ENCODE measurements around the gene RNF113B. TPM values are rescaled to one million over a fixed set of nuclear protein-coding genes. Genes with fewer than 3 reads are reported as not detected.

Gene RNF113B
- polyA plus RNA-seq, 3 donors: not detected

GRCh38 chr13:98182153-98182552 lies 5.1 kb upstream of the RNF113B start:
- DNase-seq (ENCODE audit: extremely low read depth in 1 of 11, low read depth in 9 of 11, low spot score in 4 of 11): no peak

GRCh38 chr13:98181111-98181815 lies 4.2 kb upstream of the RNF113B start:
- no peak for DNase-seq (ENCODE audit: extremely low read depth in 1 of 11, low read depth in 9 of 11, low spot score in 4 of 11)

DNA sequence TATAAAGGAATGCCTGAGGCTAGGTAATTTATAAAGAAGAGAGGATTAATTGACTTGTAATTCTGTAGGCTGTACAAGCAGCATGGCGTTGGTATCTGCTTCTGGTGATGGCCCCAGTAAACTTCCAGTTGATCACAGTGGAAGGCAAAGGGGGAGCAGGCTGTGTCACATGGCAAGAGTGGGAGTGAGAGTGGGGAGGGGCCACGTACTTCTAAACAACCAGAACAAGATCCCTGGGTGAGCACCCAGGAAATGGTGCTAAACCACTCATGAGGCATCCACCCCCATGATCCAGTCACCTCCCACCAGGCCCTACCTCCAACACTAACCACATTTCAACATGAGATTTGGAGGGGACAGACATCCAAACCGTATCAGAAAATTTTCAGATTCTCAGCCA lies 3.0 kb upstream of the RNF113B start:
- DNase-seq (ENCODE audit: extremely low read depth in 1 of 11, low read depth in 9 of 11, low spot score in 4 of 11): no peak

- no peak for DNase-seq (ENCODE audit: extremely low read depth in 1 of 11, low read depth in 9 of 11, low spot score in 4 of 11)
Measured at GRCh38 chr13:98175823-98176222, 1.2 kb downstream of the RNF113B start.

GRCh38 chr13:98175043-98175442 lies 2.0 kb downstream of the RNF113B start:
- no peak for DNase-seq (ENCODE audit: extremely low read depth in 1 of 11, low read depth in 9 of 11, low spot score in 4 of 11)

GRCh38 chr13:98174307-98174706 lies 2.8 kb downstream of the RNF113B start:
- no peak for DNase-seq (ENCODE audit: extremely low read depth in 1 of 11, low read depth in 9 of 11, low spot score in 4 of 11)

DNA sequence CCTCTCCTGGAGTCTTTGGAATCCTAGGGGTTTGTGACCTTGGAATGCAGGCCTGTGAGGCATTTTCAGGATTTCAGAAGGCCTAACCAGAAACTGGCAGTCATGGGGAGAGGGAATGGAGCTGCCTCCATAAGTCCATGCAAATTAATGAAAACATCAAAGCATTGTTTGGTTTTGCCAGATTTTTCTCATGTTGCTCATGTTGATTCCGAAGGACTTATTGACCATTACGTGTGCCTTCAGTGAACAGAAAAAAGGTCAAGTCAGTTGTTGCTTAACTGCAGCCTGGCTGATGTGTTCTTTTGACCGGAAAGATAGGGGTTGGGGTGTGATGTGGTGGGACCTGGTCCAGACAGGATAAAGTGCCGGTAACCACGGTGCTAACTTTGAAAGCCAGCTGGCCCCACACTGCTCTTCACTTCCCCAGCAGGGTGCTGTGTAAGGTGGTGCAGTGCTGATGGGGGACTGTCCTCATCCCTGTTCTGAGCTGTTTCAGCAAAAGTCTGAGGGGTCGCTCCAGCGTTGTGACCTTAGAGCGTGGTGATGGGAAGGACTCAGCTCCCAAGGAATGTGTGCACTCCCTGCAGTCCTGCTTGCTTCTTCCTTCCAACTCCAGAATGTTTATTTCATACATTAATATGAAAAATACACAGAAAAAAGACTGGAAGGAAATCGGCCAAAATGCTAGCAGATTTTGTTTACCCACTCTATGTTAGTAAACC lies 3.5 kb downstream of the RNF113B start:
- no peak for DNase-seq (ENCODE audit: extremely low read depth in 1 of 11, low read depth in 9 of 11, low spot score in 4 of 11)

DNA sequence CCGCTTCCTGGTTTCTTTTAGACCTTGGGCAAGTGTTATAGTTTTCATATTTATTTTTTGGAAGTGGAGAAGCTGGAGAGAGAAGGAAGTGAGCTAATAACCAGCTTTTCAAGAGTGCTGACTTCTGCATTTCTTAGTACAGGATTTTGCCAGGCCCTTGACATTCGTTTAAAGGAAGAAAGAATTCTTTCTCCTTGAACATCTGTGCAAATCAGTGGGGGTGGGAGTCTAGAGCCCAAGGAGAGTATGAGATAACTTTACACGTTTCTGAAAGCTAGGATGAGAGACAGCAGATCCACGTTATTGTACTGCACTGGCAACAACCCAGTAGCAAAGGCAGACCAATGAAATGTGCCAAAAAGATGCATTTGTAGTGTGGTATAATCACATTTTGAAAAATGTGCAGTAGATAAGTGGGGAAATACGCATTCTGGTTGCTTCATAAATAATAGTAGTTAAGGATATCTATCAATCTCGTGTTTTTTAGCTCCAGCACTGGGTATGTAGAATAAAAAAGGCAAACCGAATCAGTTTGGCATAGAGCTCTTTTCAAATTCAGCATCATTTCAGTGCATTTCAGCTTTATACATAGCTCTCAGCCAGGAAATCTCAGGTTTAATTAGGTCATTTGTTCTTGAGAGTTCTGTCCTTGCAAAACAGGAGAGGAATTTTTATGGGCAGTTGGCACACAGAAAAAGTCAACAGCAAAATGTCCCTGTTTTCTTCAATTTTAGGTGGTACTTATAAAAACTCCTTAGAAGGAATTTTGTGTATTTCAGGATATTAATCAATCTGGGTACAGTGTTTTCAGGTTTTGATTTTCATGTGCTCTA lies 4.3 kb downstream of the RNF113B start:
- no peak for DNase-seq (ENCODE audit: extremely low read depth in 1 of 11, low read depth in 9 of 11, low spot score in 4 of 11)

DNA sequence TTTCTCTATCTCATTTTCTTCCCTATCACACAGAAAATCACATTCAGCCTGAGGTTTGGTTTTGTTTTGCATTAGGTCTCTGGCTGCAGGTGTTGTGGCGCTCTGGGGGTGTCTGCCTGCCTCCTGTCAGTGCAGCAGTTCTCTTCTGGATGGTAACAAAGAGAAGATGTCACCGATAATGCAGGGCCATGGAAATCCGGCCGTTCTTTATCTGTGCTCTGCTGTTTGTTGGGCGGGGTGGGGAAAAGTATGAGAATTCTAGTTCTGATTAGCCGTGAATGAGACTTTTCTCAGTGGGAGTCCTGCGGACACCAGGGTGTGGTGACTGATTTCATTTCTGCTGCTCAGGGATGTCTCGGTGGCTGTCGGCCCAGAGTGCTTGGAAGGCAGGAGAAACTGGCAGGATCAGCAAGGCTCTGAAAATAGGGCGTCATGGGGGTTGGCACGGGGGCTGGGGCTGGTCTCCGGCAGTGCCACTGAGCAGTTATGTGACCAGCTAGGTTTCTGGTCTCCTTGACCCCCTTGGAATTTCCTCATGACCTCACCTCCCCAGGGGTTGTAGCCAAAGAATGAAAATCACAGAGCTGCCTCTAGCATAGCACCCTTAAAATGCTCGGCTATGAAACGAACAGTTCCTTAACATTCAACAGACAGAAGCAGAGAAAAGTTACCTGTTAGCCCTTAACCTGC lies 5.0 kb downstream of the RNF113B start:
- DNase-seq (ENCODE audit: extremely low read depth in 1 of 11, low read depth in 9 of 11, low spot score in 4 of 11): no peak

- DNase-seq (ENCODE audit: extremely low read depth in 1 of 11, low read depth in 9 of 11, low spot score in 4 of 11): no peak
Measured at GRCh38 chr13:98169331-98169730, 7.7 kb downstream of the RNF113B start.

DNA sequence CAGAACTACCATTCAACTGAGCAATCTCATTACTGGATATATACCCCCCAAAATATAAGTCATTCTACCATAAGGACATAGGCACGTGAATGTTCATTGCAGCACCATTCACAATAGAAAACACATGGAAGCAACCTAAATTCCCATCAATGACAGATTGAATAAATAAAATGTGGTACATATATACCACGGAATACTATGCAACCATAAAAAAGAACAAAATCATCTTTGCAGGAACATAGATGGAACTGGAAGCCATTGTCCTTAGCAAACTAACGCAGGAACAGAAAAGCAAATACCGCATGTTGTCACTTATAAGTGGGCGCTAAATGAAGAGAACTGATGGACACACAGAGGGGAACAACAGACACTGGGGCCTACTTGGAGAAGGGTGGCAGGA lies 14.1 kb downstream of the RNF113B start:
- DNase-seq (ENCODE audit: extremely low read depth in 1 of 11, low read depth in 9 of 11, low spot score in 4 of 11): no peak

- no peak for DNase-seq (ENCODE audit: extremely low read depth in 1 of 11, low read depth in 9 of 11, low spot score in 4 of 11)
Measured at GRCh38 chr13:98158172-98158899, 18.7 kb downstream of the RNF113B start.

DNA sequence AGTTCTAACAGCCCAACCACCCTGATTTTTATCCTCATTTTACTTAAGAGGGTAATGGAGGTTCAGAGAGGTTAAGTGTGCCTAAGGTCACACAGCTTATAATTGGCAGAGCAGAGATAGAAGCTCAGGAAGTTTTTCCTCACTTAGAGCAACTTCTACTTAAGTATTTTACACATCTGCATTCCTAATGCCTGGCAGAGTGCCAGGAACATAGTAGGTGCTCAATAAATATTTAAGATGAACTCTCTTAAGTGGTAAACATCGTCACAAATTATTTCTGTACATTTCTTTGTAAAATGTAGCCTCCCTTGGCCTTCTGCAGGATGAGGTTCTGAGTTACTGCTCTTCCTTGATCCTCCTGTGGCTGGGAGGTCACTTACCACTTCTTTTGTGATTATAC lies 19.5 kb downstream of the RNF113B start:
- no peak for DNase-seq (ENCODE audit: extremely low read depth in 1 of 11, low read depth in 9 of 11, low spot score in 4 of 11)

DNA sequence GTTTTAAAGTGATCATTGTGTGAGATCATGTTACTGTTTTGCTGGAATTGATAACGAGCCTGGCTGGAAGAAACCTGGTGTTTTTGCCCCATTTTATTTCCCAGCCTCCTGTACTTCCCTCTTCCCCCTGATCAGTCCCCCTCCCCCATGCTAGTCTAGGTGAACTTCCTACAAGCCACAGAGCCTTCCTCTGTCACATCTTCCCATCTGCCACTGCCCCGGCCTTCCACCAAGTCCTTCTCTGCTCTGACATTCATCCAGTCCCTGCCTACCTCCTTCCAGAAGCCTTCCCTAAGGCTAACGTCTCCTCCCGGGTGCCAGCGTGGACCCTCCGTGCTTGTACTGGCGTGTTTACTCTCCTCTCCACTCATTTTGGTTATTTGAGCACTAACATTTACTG lies 19.9 kb downstream of the RNF113B start:
- no peak for DNase-seq (ENCODE audit: extremely low read depth in 1 of 11, low read depth in 9 of 11, low spot score in 4 of 11)

GRCh38 chr13:98156259-98156658 lies 20.8 kb downstream of the RNF113B start:
- DNase-seq (ENCODE audit: extremely low read depth in 1 of 11, low read depth in 9 of 11, low spot score in 4 of 11): no peak

- no peak for DNase-seq (ENCODE audit: extremely low read depth in 1 of 11, low read depth in 9 of 11, low spot score in 4 of 11)
Measured at GRCh38 chr13:98155475-98156109, 21.5 kb downstream of the RNF113B start.

DNA sequence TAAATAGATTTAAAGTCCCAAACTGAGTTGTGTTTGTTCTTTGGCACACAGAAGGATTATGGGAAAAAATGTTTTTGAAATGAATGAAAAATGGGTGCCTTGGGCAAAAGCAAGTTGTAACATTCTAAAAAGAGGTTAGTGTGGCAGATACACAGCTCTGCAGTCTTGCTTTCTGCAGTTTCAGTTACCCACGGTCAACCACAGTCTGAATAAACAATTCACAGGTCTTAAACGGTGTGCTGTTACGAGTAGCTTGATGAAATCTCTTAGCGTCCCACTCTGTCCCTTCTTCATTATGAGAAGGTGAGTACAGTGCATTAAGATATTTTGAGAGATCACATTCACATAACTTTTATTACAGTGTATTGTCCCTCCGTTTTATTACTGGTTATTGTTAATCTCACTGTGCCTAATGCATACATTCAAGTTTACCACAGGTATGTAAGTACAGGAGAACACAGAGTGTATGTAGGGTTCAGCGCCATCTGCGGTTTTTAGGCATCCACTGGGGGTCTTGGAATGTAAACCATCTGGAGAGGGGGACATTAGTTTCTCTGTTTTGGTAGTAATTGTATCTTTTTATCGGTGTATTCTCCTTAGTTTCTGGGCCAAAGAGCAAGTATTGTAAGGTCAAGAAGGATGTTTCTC lies 26.1 kb downstream of the RNF113B start:
- DNase-seq (ENCODE audit: extremely low read depth in 1 of 11, low read depth in 9 of 11, low spot score in 4 of 11): no peak

DNA sequence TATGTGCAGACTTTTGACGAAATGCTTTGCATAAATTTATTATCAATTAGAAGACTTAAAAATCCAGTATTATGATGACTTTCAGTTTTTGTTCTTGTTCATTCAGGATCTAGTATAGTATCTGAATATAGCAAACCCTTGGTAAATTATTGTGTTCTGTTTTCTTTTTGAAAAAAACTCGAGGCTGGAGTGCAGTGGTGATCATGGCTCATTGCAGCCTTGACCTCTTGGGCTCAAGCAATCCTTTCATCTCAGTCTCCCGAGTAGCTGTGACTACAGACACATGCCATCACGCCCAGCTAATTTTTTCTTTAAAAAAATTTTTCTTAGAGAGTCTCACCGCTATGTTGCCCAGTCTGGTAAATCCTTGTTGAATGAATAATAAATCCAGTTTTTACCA lies 29.5 kb downstream of the RNF113B start:
- no peak for DNase-seq (ENCODE audit: extremely low read depth in 1 of 11, low read depth in 9 of 11, low spot score in 4 of 11)

Data from renal cortex interstitium (tissue), 11 donors.